ENCODE results near the gene EEF1AKMT4. TPM values are rescaled to one million over a fixed set of nuclear protein-coding genes. Genes with fewer than 3 reads are reported as not detected.

EEF1AKMT4 gene
- 4.7 TPM in 2 replicates for total RNA-seq

DNA sequence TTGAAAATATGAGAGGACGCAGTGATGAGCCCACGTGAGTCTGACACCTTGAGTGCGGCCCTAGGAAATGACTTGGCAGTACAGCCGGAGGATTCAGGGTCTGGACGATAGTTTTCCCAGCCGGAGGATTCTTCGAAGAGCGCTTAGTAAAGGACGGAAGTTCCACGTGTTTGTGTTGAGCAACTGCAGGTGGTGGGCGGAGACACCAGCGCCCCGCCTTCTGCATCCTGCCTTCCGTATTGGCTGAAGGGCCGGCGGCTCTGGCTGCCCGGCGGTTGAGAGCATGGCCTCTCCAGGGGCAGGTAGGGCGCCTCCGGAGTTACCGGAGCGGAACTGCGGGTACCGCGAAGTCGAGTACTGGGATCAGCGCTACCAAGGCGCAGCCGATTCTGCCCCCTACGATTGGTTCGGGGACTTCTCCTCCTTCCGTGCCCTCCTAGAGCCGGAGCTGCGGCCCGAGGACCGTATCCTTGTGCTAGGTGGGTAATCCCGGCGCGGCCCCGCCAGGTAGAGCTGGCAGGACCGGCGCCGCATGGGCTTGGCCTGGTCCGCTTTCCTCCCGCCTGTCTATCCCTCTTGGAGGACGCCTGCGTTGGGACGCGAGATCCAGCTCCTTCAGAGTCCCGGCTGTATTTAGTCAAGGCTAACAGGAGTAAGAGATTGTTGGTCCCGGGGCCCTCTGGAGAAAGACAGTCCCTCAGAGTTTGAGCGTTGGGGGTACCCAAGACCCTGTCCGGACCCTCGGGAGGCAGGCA, at the start of gene EEF1AKMT4:
Gene EEF1AKMT4 (plus strand): TSS at position 261 of the 755 bp plus-strand sequence. CDS start 23 bp downstream, at position 284.

DNA sequence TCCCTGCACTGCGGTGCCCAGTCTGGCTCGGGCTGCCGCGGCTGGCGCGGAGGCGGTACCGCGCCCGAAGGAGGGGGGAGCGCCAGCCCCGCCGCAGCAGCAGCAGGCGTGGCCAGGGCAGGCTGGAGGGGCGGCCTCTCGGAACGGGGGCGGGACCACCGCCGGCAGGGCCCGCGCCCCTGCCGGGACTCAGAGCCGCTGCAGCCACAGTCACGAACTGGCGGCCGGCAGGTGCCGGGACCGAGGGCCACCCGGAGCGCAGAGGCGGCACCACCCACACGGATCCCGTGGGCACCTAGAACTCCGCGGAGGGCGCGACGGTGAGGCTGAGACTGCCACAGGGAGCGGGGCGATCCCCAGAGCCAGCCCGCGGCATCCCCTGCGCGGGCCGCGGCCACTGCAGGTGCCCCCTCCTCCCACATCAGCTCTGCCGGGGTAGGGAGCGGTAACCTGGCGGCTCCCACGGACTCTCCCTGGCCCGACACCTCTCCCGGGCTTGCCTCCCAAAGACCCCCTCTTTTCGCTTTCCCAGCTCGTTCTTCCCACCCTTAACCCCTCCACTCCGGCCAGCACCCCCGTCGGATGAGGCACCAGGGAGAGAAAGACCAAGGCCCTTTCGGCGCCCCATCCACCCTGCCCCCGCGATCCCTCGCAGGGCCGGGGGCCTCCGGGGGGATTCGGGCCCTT, 19.9 kb upstream of the EEF1AKMT4 start, which contains the start of gene VWA5B2:
Gene VWA5B2 (plus strand): TSS at position 192 of the 687 bp plus-strand sequence. CDS start 944 bp downstream, outside the sequence.

DNA sequence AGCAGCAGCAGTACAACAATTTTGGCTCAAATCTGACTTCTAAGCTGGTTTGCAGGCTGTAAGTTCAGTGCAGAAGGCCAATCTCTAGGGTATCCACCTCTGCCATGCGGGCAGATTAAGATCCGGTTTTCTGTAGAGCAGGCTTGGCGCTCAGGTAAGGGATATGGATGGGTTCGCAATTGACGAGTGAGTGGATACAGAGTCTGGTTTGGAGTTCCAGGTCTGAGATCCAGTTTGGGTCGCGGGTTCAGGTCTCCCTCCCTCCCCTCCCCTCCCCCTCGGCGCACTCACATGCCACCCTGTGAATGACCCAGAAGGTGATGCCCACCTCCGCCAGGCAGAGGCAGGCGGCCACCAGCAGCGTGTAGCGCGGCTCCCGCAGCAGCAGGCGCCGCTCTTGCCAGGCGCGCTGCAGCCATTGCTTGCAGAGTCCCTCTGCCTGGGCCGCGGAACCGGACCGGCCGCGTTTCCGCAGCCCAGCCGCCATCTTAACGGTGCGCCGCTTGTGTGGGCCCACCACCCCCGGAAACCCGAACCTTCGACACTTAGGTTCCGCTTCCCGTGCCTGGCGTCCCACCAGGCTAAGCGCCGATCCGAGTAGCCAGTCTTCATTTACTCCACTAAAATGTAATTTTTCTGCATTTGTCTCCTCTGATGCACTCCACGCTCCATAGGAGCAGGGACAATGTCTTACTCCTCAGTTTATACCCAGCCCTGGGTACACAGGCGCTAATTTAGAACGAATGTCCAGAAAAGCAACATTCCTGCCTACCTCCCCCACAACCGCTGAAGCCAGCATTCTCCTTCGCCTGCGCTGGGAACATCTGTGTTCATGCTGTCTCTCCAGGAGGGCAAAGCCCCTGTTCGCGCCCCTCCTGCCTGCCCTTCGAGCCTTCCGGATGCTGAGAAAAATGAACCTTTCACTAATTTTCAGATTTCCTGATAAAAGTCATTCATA, 739 bp upstream of the EEF1AKMT4 start, which contains the start of gene ALG3:
Gene ALG3 (minus strand): TSS at position 509 of the 958 bp plus-strand sequence. CDS start 22 bp downstream, at position 487.

DNA sequence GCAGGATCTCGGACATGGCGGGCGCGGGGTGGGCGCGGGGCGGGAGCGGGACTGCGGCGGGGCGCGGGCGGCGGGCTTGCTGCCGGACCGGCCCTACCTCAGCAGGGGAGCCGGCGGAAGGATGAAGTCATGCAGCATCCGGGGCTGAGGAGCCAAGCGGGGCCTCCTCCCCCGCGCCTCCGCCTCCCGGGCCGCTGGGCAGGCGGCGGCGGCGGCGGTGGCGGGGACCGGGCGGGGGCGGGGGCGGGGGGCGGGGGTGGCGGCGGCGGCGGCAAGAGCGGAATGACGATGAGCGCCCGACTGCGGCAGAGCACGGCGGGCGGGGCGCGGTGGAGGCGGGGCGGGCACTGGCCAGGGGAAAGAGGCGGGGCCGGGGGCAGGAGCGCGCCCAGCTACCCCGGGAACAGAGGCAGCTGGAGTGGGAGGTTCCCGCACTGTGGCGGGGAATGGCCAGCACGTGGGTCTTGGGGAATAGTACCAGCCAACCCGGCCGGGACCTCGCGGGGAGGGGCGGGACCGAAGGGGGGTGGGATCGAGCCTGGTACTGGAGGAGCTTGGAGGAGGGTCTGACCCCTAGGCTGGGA, 11.9 kb downstream of the EEF1AKMT4 start, which contains the start of gene CAMK2N2:
Gene CAMK2N2 (minus strand): TSS at position 284 of the 584 bp plus-strand sequence. CDS start 268 bp downstream, at position 16.

DNA sequence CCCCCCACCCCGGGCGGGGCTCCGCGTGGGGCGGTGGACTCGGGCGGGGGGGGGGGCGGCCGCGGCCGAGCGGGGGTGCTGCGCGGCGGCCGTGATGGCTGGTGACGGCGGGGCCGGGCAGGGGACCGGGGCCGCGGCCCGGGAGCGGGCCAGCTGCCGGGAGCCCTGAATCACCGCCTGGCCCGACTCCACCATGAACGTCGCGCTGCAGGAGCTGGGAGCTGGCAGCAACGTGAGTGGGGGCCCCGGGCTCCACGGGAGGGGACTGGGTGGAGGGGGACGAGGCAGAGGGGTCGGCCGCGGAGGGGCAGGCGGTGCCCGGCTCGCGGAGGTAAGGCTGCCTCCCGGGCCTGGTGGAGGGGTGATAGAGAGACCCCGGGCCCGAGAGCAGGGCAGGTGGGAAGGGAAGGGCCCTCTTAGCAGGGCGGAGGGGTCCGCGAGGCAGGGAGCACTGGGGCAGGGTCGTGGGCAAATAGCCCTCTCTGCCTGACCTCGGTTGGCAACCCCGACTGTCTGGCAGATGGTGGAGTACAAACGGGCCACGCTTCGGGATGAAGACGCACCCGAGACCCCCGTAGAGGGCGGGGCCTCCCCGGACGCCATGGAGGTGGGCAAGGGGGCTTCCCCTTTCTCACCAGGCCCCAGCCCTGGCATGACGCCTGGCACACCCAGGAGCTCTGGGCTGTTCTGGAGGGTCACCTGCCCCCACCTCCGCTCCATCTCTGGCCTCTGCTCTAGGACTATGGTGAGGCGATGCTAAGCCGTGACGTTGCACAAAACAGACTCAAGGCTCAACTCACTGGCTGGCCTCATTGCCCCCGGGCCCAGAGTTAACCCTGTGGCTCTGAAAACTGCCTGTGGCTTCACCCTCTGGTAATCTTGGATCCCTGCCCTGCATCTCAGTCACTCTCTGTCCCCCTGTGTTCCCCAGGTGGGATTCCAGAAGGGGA, 26.8 kb downstream of the EEF1AKMT4 start, which contains the start of gene ECE2:
Gene ECE2 (plus strand): TSS at position 62 of the 950 bp plus-strand sequence. CDS start 132 bp downstream, at position 194.

DNA sequence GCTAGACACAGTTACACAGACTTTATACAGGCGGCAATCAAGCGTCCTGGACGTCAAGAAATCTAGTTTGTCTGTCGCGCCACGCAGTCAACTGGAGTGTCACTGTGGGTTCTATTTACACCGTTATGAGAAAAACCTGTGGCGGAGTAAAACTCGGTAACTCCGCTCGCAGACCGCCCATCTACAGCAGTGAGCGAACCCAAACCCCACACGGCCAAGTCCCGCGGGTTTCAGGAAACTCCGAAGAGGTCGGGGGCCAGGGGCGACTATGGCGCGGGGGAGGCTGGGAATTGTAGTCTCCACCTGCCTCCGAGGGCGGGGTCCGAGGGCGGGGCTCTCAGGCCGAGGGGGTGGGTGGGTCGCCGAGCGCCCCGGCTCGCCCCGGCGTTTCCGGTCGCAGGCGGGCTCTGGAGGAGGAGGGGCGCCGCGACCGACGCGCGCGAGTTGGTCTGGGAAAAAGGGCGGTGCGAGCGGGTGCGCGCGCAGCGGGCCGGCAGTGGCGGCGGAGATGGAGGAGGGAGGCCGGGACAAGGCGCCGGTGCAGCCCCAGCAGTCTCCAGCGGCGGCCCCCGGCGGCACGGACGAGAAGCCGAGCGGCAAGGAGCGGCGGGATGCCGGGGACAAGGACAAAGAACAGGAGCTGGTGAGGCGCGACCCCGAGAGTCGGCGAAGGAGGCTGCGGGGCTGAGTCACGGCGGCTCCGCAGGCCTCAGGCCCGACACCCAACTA, 49.5 kb downstream of the EEF1AKMT4 start, which contains the start of gene PSMD2:
Gene PSMD2 (plus strand): TSS at position 483 of the 729 bp plus-strand sequence. CDS start 26 bp downstream, at position 509.

Small RNA genes within 50 kb of the gene (small RNA-seq; reads per million reads assigned to genes)
- not detected for gene MIR1224

Other genes with a start within 250 kb of the EEF1AKMT4 start
- gene ABCC5, start 231.8 kb upstream of the EEF1AKMT4 start, total RNA-seq = 13.0 and 20.6 TPM in 2 replicates
- not detected in 2 replicates for gene HTR3D, start 217.9 kb upstream of the EEF1AKMT4 start, total RNA-seq
- not detected in 2 replicates for gene HTR3C, start 196.6 kb upstream of the EEF1AKMT4 start, total RNA-seq
- gene HTR3E, start 152.6 kb upstream of the EEF1AKMT4 start, total RNA-seq = not detected in 2 replicates
- 27.7 and 34.7 TPM in 2 replicates for gene EIF2B5, start 114.3 kb upstream of the EEF1AKMT4 start, total RNA-seq
- 38.9 and 48.4 TPM in 2 replicates for gene DVL3, start 94.3 kb upstream of the EEF1AKMT4 start, total RNA-seq
- 352 and 438 TPM in 2 replicates for gene AP2M1, start 74.8 kb upstream of the EEF1AKMT4 start, total RNA-seq
- gene ABCF3, start 63.5 kb upstream of the EEF1AKMT4 start, total RNA-seq = 43.1 and 51.6 TPM in 2 replicates
- gene VWA5B2, start 20.1 kb upstream of the EEF1AKMT4 start, total RNA-seq = not detected in 2 replicates
- gene ALG3, start 710 bp upstream of the EEF1AKMT4 start, total RNA-seq = 25.5 and 28.2 TPM in 2 replicates
- 0.16 TPM in 1 of 2 replicates, not detected in the other for gene CAMK2N2, start 11.9 kb downstream of the EEF1AKMT4 start, total RNA-seq
- gene ECE2, start 26.4 kb downstream of the EEF1AKMT4 start, total RNA-seq = not detected in 2 replicates
- 213 and 248 TPM in 2 replicates for gene PSMD2, start 49.6 kb downstream of the EEF1AKMT4 start, total RNA-seq
- gene EIF4G1, start 64.9 kb downstream of the EEF1AKMT4 start, total RNA-seq = 274 and 300 TPM in 2 replicates
- gene FAM131A, start 87.9 kb downstream of the EEF1AKMT4 start, total RNA-seq = 10.0 and 11.4 TPM in 2 replicates
- 3.8 and 5.2 TPM in 2 replicates for gene CLCN2, start 111.9 kb downstream of the EEF1AKMT4 start, total RNA-seq
- gene POLR2H, start 112.0 kb downstream of the EEF1AKMT4 start, total RNA-seq = 35.4 and 42.9 TPM in 2 replicates
- gene THPO, start 128.5 kb downstream of the EEF1AKMT4 start, total RNA-seq = 0.12 TPM in 1 of 2 replicates, not detected in the other
- gene CHRD, start 130.4 kb downstream of the EEF1AKMT4 start, total RNA-seq = 0.36 and 0.65 TPM in 2 replicates